ENCODE measurements around the gene SAMD11.
A peak's percentile ranks its signal among the peaks of the same experiment; 100 is the strongest.

SAMD11 gene

DNA sequence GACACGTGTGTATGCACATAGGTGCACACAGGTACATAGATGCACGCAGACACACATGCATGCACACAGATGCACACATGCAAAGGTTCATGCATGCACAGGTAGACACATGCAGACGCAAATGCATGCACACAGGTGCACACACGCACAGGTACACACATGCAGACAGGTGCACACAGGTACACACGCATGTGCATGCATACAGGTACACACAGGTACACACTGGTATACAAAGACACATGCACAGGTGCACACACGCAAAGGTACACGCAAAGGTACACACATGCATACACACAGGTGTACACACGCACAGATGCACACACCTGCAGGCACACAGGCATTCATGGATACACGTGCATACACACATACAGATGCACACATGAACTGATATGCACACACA, 26.5 kb downstream of the SAMD11 start:
- no peak overlapping the region for H3K4me3 ChIP-seq (ENCODE audit: low read depth, low read length)
- no peak for TF ChIP-seq CTCF (IDR thresholded peaks at IDR 0.05; ENCODE audit: low read depth, low read length)

- H3K4me3 ChIP-seq (ENCODE audit: low read depth, low read length): no peak overlapping the region
- no peak for TF ChIP-seq CTCF (IDR thresholded peaks at IDR 0.05; ENCODE audit: low read depth, low read length)
These were observed 27.2 kb downstream of the SAMD11 start for GRCh38 chr1:950881-951280.

DNA sequence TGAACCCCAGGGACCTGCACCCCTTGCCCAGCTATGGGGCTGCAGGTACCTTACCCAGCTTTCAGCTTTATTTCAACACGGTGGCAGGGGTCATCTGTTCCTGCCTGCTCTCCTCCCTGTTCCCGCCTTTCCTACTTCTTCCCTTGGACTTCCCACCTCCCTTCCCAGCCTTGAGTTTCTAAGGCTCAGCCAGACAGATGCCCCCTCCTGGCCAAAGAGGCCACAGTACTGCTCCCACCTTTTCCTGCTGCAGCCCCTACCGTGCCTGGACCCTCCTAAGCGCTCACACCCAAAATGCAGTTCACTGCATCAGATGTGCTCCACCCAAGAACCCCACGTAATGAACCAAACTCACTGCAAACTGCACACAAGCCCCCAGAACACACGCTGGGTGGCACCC, 27.6 kb downstream of the SAMD11 start:
- H3K4me3 ChIP-seq (ENCODE audit: low read depth, low read length): no peak overlapping the region
- TF ChIP-seq CTCF (IDR thresholded peaks at IDR 0.05; ENCODE audit: low read depth, low read length): peak; percentile 36; the same call in 1 of the 2 replicates

DNA sequence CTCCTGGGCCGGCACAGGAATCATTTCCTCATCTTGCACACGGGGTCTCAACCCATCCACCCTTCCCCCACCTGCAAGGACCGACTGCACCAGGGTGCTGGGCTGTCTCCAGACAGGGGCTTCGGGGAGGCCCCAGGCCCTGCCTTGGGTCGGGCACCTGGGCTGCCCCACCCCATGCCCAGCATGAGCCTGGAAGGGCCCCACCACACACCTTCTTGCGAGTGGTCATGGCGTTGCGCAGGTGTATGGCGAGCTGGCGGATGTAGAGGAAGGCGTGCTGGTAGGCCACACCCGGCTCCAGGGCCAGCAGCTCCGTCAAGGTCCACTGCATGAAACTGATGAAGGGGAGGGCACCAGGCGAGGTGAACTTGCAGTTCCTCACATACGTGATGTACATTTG, 28.5 kb downstream of the SAMD11 start:
- TF ChIP-seq CTCF (IDR thresholded peaks at IDR 0.05; ENCODE audit: low read depth, low read length): no peak
- no peak overlapping the region for H3K4me3 ChIP-seq (ENCODE audit: low read depth, low read length)

GRCh38 chr1:952603-953002, 28.9 kb downstream of the SAMD11 start:
- H3K4me3 ChIP-seq (ENCODE audit: low read depth, low read length): no peak overlapping the region
- TF ChIP-seq CTCF (IDR thresholded peaks at IDR 0.05; ENCODE audit: low read depth, low read length): no peak

DNA sequence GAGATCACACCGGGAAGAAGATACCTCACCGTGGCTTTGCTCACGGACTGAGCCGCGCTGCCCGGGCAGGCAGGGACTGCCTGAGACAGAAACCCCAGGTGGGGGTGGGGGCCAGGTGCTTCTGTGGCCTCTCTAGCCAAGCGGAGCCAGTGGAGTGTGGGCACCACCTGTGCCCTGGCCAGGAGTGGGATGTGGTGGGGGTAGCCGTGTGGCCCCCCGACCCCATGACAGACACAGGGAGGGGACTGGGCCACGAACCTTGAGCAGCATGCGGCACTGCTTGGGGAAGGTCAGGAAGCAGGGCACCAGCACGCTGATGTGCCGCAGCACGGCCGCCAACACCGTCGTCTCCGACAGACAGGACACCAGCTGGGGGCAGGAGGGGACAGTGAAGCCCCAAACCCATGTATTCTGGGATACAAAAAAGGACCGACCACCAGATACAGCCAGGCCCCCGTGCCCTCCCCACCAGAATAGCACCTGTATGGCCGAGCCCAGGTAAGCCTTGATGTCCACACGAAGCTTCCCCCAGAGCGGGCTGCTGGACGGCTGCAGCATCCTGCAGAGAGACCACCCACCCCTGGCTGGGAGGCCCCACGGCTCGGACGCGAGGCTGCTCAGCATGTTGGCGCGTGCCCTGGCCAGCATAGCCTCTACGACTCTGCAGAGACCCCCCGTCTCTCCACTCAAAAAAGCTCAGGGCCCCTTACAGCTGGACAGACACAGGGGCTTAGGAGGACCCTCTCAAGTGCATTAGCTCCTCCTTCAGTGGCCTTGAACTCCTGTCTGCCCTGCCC, 30.0 kb downstream of the SAMD11 start:
- H3K4me3 ChIP-seq (ENCODE audit: low read depth, low read length): no peak overlapping the region
- no peak for TF ChIP-seq CTCF (IDR thresholded peaks at IDR 0.05; ENCODE audit: low read depth, low read length)

DNA sequence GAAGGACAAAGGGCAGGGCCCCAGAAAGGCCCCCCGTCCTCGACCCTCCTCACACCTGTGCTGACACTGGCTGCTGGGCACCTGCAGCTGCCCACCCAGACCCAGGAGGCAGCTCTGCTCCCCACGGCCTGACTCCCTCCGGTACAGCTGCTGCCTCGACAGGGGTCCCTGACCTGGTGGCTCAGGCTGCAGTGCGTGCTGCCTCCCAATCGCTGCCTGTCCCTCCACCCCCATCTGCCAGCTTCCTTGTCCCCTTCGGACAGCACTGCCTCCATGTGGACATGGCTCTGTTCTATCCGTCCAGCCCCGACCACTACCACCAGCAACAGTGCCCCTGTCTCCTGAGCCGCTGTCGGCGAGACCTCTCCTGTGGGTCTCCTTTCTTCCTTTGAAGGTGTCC, 31.2 kb downstream of the SAMD11 start:
- no peak overlapping the region for H3K4me3 ChIP-seq (ENCODE audit: low read depth, low read length)
- TF ChIP-seq CTCF (IDR thresholded peaks at IDR 0.05; ENCODE audit: low read depth, low read length): no peak
